Effector memory CD4-positive, alpha-beta T cell (primary cell): ENCODE measurements around the gene DGKD.

Experiments
- DNase-seq, 3 donors: peaks; one replicate each; pipeline ENCODE4 v3.0.0-alpha.2; 2020
- H3K27ac ChIP-seq: 2 replicates; pipeline ENCODE4 v1.7.0; 2013; ENCODE audit warnings: mild to moderate bottlenecking, low read length, moderate library complexity; ENCODE audit not compliant: insufficient read depth, poor library complexity, severe bottlenecking
- H3K27me3 ChIP-seq: replicated peaks from 2 replicates; pipeline ENCODE4 v1.7.0; 2013; ENCODE audit warnings: mild to moderate bottlenecking, low read length; ENCODE audit not compliant: insufficient read depth, control insufficient read depth, poor library complexity, severe bottlenecking
- H3K36me3 ChIP-seq: 2 replicates; pipeline ENCODE4 v1.7.0; 2013; ENCODE audit warnings: mild to moderate bottlenecking, low read length, moderate library complexity; ENCODE audit not compliant: control insufficient read depth, insufficient read depth
- H3K4me1 ChIP-seq: 2 replicates; pipeline ENCODE4 v1.7.0; 2013; ENCODE audit warnings: low read length, mild to moderate bottlenecking; ENCODE audit not compliant: control insufficient read depth, insufficient read depth, poor library complexity, severe bottlenecking
- H3K4me3 ChIP-seq: 2 replicates; pipeline ENCODE4 v1.7.0; 2013; ENCODE audit warnings: low read length, low read depth, mild to moderate bottlenecking; ENCODE audit not compliant: insufficient read depth, poor library complexity, severe bottlenecking
- H3K9me3 ChIP-seq: 2 replicates; pipeline ENCODE4 v1.7.0; 2013; ENCODE audit warnings: mild to moderate bottlenecking, low read length, moderate library complexity; ENCODE audit not compliant: control insufficient read depth

Gene DGKD

DNA sequence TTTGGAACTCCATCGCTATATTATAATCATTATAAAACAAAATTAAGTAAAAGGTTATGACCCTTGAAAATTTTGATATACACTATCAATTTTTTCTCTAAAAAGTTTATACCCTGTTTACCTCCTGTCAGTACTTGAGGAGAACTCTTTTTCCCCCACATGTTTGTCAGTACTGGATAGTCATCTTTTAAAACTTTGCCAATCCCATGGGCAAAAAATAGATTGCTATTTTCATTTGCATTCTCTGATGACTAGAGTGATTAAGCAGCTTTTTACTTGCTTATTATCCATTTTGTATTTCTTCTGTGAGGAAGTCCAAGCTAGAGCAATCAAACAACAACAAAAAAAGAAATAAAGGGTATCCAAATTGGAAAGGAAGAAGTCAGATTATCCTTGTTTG lies 76.4 kb downstream of the DGKD start:
- DNase-seq = no peak
- no peaks in the 10 kb centered on the region for H3K9me3 ChIP-seq
- no peak overlapping the region for H3K4me3 ChIP-seq
- peaks cover 12% of the 10 kb centered on the region for H3K36me3 ChIP-seq
- peaks cover 18% of the 10 kb centered on the region for H3K4me1 ChIP-seq
- H3K27me3 ChIP-seq = no peaks in the 10 kb centered on the region
- no peak overlapping the region for H3K27ac ChIP-seq

GRCh38 chr2:233433029-233433428 lies 78.7 kb downstream of the DGKD start:
- no peaks in the 10 kb centered on the region for H3K27me3 ChIP-seq
- no peak for DNase-seq
- H3K9me3 ChIP-seq = no peaks in the 10 kb centered on the region
- peaks cover 36% of the 10 kb centered on the region for H3K36me3 ChIP-seq
- H3K4me1 ChIP-seq = peaks cover 14% of the 10 kb centered on the region
- no peak overlapping the region for H3K27ac ChIP-seq
- H3K4me3 ChIP-seq = no peak overlapping the region

- DNase-seq = no peak
- H3K27ac ChIP-seq = no peak overlapping the region
- peaks cover 14% of the 10 kb centered on the region for H3K4me1 ChIP-seq
- peaks cover 43% of the 10 kb centered on the region for H3K36me3 ChIP-seq
- no peak overlapping the region for H3K4me3 ChIP-seq
- H3K27me3 ChIP-seq = no peaks in the 10 kb centered on the region
- no peaks in the 10 kb centered on the region for H3K9me3 ChIP-seq
Observed at GRCh38 chr2:233433794-233434193, 79.5 kb downstream of the DGKD start.

DNA sequence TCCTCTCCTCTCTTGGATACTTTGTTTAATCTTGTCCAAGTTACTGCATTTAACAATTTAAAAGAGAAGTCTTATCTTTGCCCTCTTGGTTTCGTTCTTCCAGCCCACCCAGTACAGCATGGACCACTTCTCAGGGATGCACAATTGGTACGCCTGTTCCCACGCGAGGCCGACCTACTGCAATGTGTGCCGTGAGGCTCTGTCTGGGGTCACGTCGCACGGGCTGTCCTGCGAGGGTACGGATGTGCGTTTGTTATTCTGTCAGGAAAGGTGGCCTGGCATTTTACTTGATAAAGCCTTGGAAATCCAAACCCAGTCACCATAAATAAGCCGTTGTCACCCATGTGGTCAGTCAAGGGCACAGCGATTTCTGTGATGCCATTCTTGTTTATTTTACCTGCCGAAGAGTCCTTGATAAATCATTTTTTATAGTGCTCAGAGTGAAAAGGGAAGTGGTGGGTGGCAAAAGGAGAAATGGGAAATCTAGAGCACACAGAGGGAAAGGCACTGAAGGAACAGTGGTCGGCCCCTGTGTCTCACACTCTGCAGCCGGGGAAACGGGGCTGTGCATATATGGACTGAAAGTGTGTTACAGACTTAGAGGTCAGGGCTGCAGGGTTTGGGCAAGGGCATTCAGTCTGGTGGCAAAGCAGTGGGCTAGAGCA lies 80.5 kb downstream of the DGKD start:
- Histone ChIP-seq H3K27me3 (no peaks in the 10 kb centered on the region), H3K4me3 (no peak overlapping the region), H3K27ac (no peak overlapping the region), H3K9me3 (no peaks in the 10 kb centered on the region), H3K36me3 (peaks cover 53% of the 10 kb centered on the region), H3K4me1 (peaks cover 6% of the 10 kb centered on the region)
- no peak for DNase-seq

GRCh38 chr2:233435436-233436190 lies 81.3 kb downstream of the DGKD start:
- H3K4me1 ChIP-seq = no peaks in the 10 kb centered on the region
- H3K27me3 ChIP-seq = no peaks in the 10 kb centered on the region
- no peak overlapping the region for H3K4me3 ChIP-seq
- no peak for DNase-seq
- no peak overlapping the region for H3K27ac ChIP-seq
- peaks cover 54% of the 10 kb centered on the region for H3K36me3 ChIP-seq
- H3K9me3 ChIP-seq = no peaks in the 10 kb centered on the region

- H3K36me3 ChIP-seq = peaks cover 54% of the 10 kb centered on the region
- no peaks in the 10 kb centered on the region for H3K27me3 ChIP-seq
- no peak for DNase-seq
- H3K9me3 ChIP-seq = no peaks in the 10 kb centered on the region
- no peaks in the 10 kb centered on the region for H3K4me1 ChIP-seq
- H3K27ac ChIP-seq = no peak overlapping the region
- no peak overlapping the region for H3K4me3 ChIP-seq
Observed at GRCh38 chr2:233436191-233436581, 81.9 kb downstream of the DGKD start.

DNA sequence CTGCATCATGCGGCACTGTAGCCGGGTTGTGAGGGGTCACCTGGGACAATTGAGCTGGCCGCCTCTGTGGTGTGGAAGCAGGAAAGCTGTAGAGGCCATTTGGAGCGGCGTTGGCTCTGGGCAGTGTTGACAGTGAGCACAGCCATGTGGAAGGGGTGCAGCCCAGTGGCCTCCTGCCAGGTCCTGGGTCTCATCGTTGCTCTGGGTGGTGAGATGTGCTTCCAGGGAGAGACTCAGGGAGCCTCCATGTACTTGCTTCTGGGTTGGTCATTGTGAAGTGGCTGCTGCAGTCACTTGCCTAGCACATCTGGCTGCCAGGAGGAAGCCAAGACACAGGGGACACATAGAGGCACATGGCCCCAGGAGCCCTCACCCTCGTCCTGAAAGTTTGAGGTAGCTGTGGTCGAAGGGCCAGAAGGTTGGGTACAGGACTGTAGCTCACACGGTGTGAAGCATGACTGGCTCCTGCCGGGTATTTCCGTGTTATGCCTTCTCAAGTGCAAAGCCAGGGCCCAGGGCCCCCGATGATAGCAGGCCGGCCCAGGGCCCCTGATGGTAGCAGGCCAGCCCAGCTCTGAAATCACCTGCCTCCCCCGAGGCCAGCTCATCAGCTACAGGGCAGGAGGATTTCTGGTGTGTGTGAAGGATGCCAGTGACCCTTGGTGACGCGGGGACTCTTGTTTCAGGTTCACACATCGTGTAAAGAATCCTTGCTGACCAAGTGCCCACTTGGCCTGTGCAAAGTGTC lies 82.6 kb downstream of the DGKD start:
- H3K27ac ChIP-seq = no peak overlapping the region
- DNase-seq = no peak
- no peaks in the 10 kb centered on the region for H3K4me1 ChIP-seq
- H3K4me3 ChIP-seq = no peak overlapping the region
- no peaks in the 10 kb centered on the region for H3K9me3 ChIP-seq
- H3K27me3 ChIP-seq = no peaks in the 10 kb centered on the region
- peaks cover 57% of the 10 kb centered on the region for H3K36me3 ChIP-seq

DNA sequence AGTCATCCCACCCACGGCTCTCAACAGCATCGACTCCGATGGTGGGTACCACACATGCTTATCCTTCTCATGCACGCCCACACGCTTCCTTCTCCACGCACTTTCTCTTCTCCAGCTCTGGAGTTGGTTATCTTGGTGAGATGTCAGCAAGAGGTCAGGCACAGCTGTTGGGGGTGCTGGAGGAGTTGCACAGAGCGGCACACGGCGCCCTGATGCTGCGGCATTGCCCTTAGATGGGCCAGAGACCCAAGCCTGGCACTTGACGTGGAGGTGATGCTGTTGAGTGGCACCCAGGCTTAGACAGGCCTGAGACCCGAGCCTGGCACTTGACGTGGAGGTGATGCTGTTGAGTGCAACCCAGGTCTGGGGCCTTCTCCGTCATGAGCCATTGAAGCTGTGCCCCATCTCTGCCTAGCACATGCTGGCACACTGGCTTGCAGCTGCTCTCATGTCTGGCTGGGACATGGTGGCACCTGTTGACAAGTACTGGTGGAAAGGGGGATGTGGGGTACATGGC lies 83.2 kb downstream of the DGKD start:
- Histone ChIP-seq H3K27me3 (no peaks in the 10 kb centered on the region), H3K27ac (no peak overlapping the region), H3K4me3 (no peak overlapping the region), H3K4me1 (no peaks in the 10 kb centered on the region), H3K9me3 (no peaks in the 10 kb centered on the region), H3K36me3 (peaks cover 59% of the 10 kb centered on the region)
- no peak for DNase-seq

DNA sequence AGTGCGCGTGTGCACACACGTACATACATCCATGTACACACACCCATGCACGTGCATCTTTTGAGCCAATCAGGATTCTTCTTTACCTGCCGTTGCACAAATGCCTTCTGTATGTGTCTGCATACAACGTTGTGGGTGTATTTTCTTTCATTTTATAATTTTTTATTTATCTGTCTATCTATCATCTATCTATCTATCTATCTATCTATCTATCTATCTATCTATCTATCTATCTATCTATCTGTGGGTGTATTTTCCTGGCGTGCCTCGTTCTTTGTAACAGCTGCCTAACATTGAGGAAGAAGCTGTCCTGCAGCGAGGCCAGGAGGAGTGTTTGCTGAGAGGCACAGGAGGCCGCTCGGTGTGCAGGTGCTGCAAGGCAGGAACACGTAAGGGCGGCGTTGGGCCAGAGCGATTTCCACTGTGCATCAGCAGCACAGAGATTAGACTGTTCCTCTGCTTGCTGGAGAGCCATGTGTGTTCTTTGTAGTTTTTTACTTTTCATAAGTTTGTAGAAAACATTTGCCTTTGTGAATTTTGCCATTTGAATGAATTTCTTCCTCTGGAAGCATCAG lies 84.4 kb downstream of the DGKD start:
- Histone ChIP-seq H3K4me1 (peaks cover 3% of the 10 kb centered on the region), H3K27ac (no peak overlapping the region), H3K36me3 (peaks cover 59% of the 10 kb centered on the region)

More for the DNA sequence above, 84.4 kb downstream of the DGKD start:
- no peak overlapping the region for H3K4me3 ChIP-seq
- no peaks in the 10 kb centered on the region for H3K9me3 ChIP-seq
- H3K27me3 ChIP-seq = no peaks in the 10 kb centered on the region
- no peak for DNase-seq
